Activated T-cell treated with anti-CD3 and anti-CD28 coated beads, Interleukin-2, amount 50 U/mL, for 24 hours (primary cell): Measurements from ENCODE around the gene SUPT6H.

Experiments used
- DNase-seq: peaks from one replicate; pipeline ENCODE4 v3.0.0-alpha.2; 2020
- H3K27ac Mint-ChIP-seq: 2 replicates; pipeline ENCODE4 v1.8.0; 2020; ENCODE audit warnings: mild to moderate bottlenecking, mixed read lengths
- H3K27me3 Mint-ChIP-seq: 2 replicates; pipeline ENCODE4 v1.8.0; 2020; ENCODE audit warnings: mixed read lengths
- H3K36me3 Mint-ChIP-seq: 2 replicates; pipeline ENCODE4 v1.8.0; 2020; ENCODE audit warnings: low read depth, mixed read lengths
- H3K4me1 Mint-ChIP-seq: 2 replicates; pipeline ENCODE4 v1.8.0; 2020; ENCODE audit warnings: low read depth, mixed read lengths
- H3K4me3 Mint-ChIP-seq: 2 replicates; pipeline ENCODE4 v1.8.0; 2020; ENCODE audit warnings: mild to moderate bottlenecking, moderate library complexity, mixed read lengths
- H3K9me3 Mint-ChIP-seq: 2 replicates; pipeline ENCODE4 v1.8.0; 2020; ENCODE audit warnings: mixed read lengths

SUPT6H gene

GRCh38 chr17:28661635-28662526 lies at the start of gene SUPT6H, which contains the start of gene SDF2:
TSS of gene SUPT6H (plus strand) at chr17:28662205. CDS start at chr17:28673402, 11,197 bp downstream.
TSS of gene SDF2 (minus strand) at chr17:28661906. CDS start at chr17:28661876, 30 bp downstream.
- Mint-ChIP-seq H3K4me1 (peaks cover 54% of the 10 kb centered on the region), H3K4me3 (peak within 1 kb of the TSS; percentile 97), H3K36me3 (peaks cover 82% of the 10 kb centered on the region), H3K27me3 (no peaks in the 10 kb centered on the region), H3K27ac (peak within 1 kb of the TSS; percentile 100), H3K9me3 (no peaks in the 10 kb centered on the region)
- peak; percentile 98 for DNase-seq

GRCh38 chr17:28612531-28612930 lies 49.5 kb upstream of the SUPT6H start:
- Mint-ChIP-seq H3K27ac (peak overlapping the region; percentile 48), H3K27me3 (no peaks in the 10 kb centered on the region), H3K4me3 (no peak overlapping the region), H3K9me3 (no peaks in the 10 kb centered on the region), H3K36me3 (peaks cover 98% of the 10 kb centered on the region), H3K4me1 (no peaks in the 10 kb centered on the region)
- DNase-seq, result no peak

GRCh38 chr17:28612936-28613872 lies 48.8 kb upstream of the SUPT6H start:
- Mint-ChIP-seq H3K4me1 (no peaks in the 10 kb centered on the region), H3K9me3 (no peaks in the 10 kb centered on the region), H3K27ac (peak overlapping the region; percentile 77), H3K4me3 (no peak overlapping the region), H3K36me3 (peaks cover 96% of the 10 kb centered on the region), H3K27me3 (no peaks in the 10 kb centered on the region)
- DNase-seq, result peak; percentile 43

- Mint-ChIP-seq H3K27me3 (no peaks in the 10 kb centered on the region), H3K4me3 (no peak within 1 kb of the TSS), H3K27ac (peak within 1 kb of the TSS; percentile 77), H3K9me3 (no peaks in the 10 kb centered on the region), H3K36me3 (peaks cover 97% of the 10 kb centered on the region), H3K4me1 (no peaks in the 10 kb centered on the region)
- no peak for DNase-seq
Measured at GRCh38 chr17:28613931-28614381, 48.0 kb upstream of the SUPT6H start, which contains the start of gene RSKR. TSS of gene RSKR (minus strand) at chr17:28614185. CDS start at chr17:28614161, 24 bp downstream.

GRCh38 chr17:28615260-28615940 lies 46.6 kb upstream of the SUPT6H start:
- peak overlapping the region; percentile 13 for H3K27ac Mint-ChIP-seq
- no peak for DNase-seq
- H3K4me3 Mint-ChIP-seq, result no peak overlapping the region
- H3K27me3 Mint-ChIP-seq, result no peaks in the 10 kb centered on the region
- no peaks in the 10 kb centered on the region for H3K9me3 Mint-ChIP-seq
- H3K4me1 Mint-ChIP-seq, result no peaks in the 10 kb centered on the region
- H3K36me3 Mint-ChIP-seq, result peaks cover 98% of the 10 kb centered on the region

- DNase-seq, result no peak
- H3K4me1 Mint-ChIP-seq, result no peaks in the 10 kb centered on the region
- H3K9me3 Mint-ChIP-seq, result no peaks in the 10 kb centered on the region
- no peaks in the 10 kb centered on the region for H3K27me3 Mint-ChIP-seq
- H3K36me3 Mint-ChIP-seq, result peaks cover 98% of the 10 kb centered on the region
- H3K4me3 Mint-ChIP-seq, result no peak overlapping the region
- H3K27ac Mint-ChIP-seq, result peak overlapping the region; percentile 53
Measured at GRCh38 chr17:28616281-28616680, 45.7 kb upstream of the SUPT6H start.

- peaks cover 98% of the 10 kb centered on the region for H3K36me3 Mint-ChIP-seq
- H3K9me3 Mint-ChIP-seq, result no peaks in the 10 kb centered on the region
- DNase-seq, result no peak
- H3K4me1 Mint-ChIP-seq, result no peaks in the 10 kb centered on the region
- no peak overlapping the region for H3K27ac Mint-ChIP-seq
- no peaks in the 10 kb centered on the region for H3K27me3 Mint-ChIP-seq
- H3K4me3 Mint-ChIP-seq, result no peak overlapping the region
Measured at GRCh38 chr17:28618464-28618863, 43.5 kb upstream of the SUPT6H start.

GRCh38 chr17:28620010-28620409 lies 42.0 kb upstream of the SUPT6H start:
- Mint-ChIP-seq H3K4me1 (no peaks in the 10 kb centered on the region), H3K4me3 (no peak overlapping the region), H3K27me3 (no peaks in the 10 kb centered on the region), H3K27ac (peak overlapping the region; percentile 71), H3K9me3 (no peaks in the 10 kb centered on the region), H3K36me3 (peaks cover 98% of the 10 kb centered on the region)
- no peak for DNase-seq

GRCh38 chr17:28622186-28622585 lies 39.8 kb upstream of the SUPT6H start:
- Mint-ChIP-seq H3K36me3 (peaks cover 96% of the 10 kb centered on the region), H3K4me1 (peaks cover 10% of the 10 kb centered on the region), H3K4me3 (no peak overlapping the region), H3K9me3 (no peaks in the 10 kb centered on the region), H3K27ac (no peak overlapping the region), H3K27me3 (no peaks in the 10 kb centered on the region)
- DNase-seq, result no peak

GRCh38 chr17:28623696-28624095 lies 38.3 kb upstream of the SUPT6H start:
- no peaks in the 10 kb centered on the region for H3K27me3 Mint-ChIP-seq
- no peaks in the 10 kb centered on the region for H3K9me3 Mint-ChIP-seq
- H3K27ac Mint-ChIP-seq, result no peak overlapping the region
- H3K36me3 Mint-ChIP-seq, result peaks cover 98% of the 10 kb centered on the region
- H3K4me3 Mint-ChIP-seq, result no peak overlapping the region
- no peak for DNase-seq
- H3K4me1 Mint-ChIP-seq, result peaks cover 13% of the 10 kb centered on the region

GRCh38 chr17:28624148-28624547 lies 37.9 kb upstream of the SUPT6H start:
- Mint-ChIP-seq H3K27ac (peak overlapping the region; percentile 50), H3K9me3 (no peaks in the 10 kb centered on the region), H3K36me3 (peaks cover 95% of the 10 kb centered on the region), H3K4me3 (no peak overlapping the region), H3K4me1 (peaks cover 13% of the 10 kb centered on the region), H3K27me3 (no peaks in the 10 kb centered on the region)
- DNase-seq, result no peak

- Mint-ChIP-seq H3K9me3 (no peaks in the 10 kb centered on the region), H3K27me3 (no peaks in the 10 kb centered on the region), H3K27ac (peak overlapping the region; percentile 57), H3K4me3 (no peak overlapping the region), H3K36me3 (peaks cover 91% of the 10 kb centered on the region), H3K4me1 (peaks cover 13% of the 10 kb centered on the region)
- no peak for DNase-seq
Measured at GRCh38 chr17:28626818-28627217, 35.2 kb upstream of the SUPT6H start.

GRCh38 chr17:28634206-28634865 lies 27.7 kb upstream of the SUPT6H start:
- H3K36me3 Mint-ChIP-seq, result peaks cover 98% of the 10 kb centered on the region
- H3K9me3 Mint-ChIP-seq, result no peaks in the 10 kb centered on the region
- H3K4me3 Mint-ChIP-seq, result no peak overlapping the region
- no peak for DNase-seq
- H3K4me1 Mint-ChIP-seq, result peaks cover 30% of the 10 kb centered on the region
- no peak overlapping the region for H3K27ac Mint-ChIP-seq
- H3K27me3 Mint-ChIP-seq, result no peaks in the 10 kb centered on the region
